ENCODE measurements around the gene KIF26A.

KIF26A gene

DNA sequence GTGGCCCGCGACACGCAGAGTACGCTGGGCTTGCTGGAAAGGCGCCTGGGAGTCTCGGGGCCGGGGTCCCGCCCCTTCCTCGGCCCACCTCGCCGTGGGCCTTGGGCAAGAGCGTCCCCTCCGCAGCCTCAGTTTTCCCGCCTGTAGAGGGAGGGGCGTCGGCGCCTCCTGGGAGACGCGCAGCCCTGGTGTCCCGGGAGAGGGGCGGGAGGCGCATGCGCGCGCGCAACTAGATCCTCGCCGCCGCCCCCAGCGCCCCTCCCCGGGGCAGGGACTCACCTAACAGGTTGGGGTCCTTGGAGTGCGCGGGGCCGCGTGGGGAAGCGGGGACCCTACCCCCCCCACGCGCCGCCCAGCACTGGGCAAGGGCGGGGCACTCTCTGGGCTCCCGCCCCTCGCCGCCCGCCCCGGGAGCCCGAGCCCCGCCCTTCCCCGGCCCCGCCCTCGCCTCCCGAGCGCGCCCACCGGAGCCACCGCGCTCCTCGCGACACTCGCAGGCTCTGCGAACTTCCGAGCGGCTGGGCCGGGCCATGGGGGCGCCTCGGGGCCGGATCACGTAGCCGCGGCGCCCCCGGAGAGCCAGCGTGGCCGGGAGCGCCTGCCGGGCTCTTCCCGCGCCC, at the start of gene KIF26A:
Gene KIF26A (plus strand): TSS at position 490 of the 620 bp plus-strand sequence. CDS start 136 bp downstream, outside the sequence.
- Histone ChIP-seq H3K9me2 (ENCODE audit: low read depth, low read length) (no peaks in the 10 kb centered on the region), H3K27me3 (ENCODE audit: insufficient read depth, low read length) (no peaks in the 10 kb centered on the region; the same call in 1 of the 2 replicates), H3F3A (ENCODE audit: insufficient read depth, low read length) (no peaks in the 10 kb centered on the region), H3K9me3 (ENCODE audit: low read length) (no peaks in the 10 kb centered on the region), H3K9ac (ENCODE audit: low read length) (no peak within 1 kb of the TSS), H3K27ac (ENCODE audit: low read depth, low read length, poor library complexity, severe bottlenecking) (no peak within 1 kb of the TSS), H3K4me1 (ENCODE audit: insufficient read depth, low read length, severe bottlenecking) (no peaks in the 10 kb centered on the region), H3K79me2 (ENCODE audit: insufficient read depth, low read length) (no peaks in the 10 kb centered on the region), H2AFZ (ENCODE audit: low read length) (no peak within 1 kb of the TSS), H3K4me2 (ENCODE audit: low read length) (no peak within 1 kb of the TSS), H3K4me3 (ENCODE audit: low read depth, low read length, poor library complexity, severe bottlenecking) (no peak within 1 kb of the TSS), H3K36me3 (ENCODE audit: insufficient read depth, low read length) (no peaks in the 10 kb centered on the region), H4K20me1 (ENCODE audit: insufficient read depth, low read length) (no peaks in the 10 kb centered on the region)
- TF ChIP-seq EZH2 (IDR thresholded peaks at IDR 0.05; ENCODE audit: borderline replicate concordance, low read length) (no peak), CTCF (IDR thresholded peaks at IDR 0.05; ENCODE audit: low read length) (no peak)

DNA sequence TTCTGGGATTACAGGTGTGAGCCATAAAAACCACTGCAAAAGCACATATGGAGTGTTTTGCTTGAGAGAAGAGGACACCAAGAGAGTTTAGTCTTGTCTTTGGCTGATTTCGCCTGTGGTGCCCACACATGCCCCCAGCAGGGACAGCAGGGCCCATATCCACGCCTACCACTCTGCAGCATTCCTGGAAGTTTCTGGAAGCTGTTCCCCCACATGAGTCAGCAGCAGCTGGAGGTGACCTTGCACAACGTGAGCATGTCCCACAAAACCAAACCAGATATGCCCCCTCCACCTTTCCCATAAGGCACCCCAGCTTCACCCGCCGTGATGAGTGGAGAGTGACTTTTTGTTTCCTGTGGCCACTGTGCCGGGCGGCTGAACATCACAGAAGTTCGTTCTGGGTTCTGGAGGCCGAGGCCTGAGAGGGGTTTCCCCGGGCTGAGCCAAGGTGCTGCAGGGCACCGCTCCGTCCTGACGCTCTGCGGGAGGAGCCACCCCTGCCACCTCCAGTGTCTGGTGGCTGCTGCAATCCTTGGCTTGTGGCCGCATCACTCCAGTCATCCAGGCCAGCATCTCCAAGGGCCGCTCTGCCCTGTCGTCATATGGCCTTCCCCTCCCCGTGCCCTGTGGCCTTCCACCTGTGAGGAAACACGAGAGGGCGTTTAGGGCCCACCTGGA, 48.2 kb upstream of the KIF26A start:
- Histone ChIP-seq H3K9me3 (ENCODE audit: low read length) (no peaks in the 10 kb centered on the region), H3K4me1 (ENCODE audit: insufficient read depth, low read length, severe bottlenecking) (no peaks in the 10 kb centered on the region), H3K79me2 (ENCODE audit: insufficient read depth, low read length) (no peaks in the 10 kb centered on the region), H3K9ac (ENCODE audit: low read length) (no peak overlapping the region), H3K27me3 (ENCODE audit: insufficient read depth, low read length) (no peaks in the 10 kb centered on the region), H2AFZ (ENCODE audit: low read length) (no peak overlapping the region), H3K9me2 (ENCODE audit: low read depth, low read length) (no peaks in the 10 kb centered on the region), H3K36me3 (ENCODE audit: insufficient read depth, low read length) (no peaks in the 10 kb centered on the region), H3K4me2 (ENCODE audit: low read length) (no peak overlapping the region), H4K20me1 (ENCODE audit: insufficient read depth, low read length) (no peaks in the 10 kb centered on the region), H3K27ac (ENCODE audit: low read depth, low read length, poor library complexity, severe bottlenecking) (no peak overlapping the region), H3K4me3 (ENCODE audit: low read depth, low read length, poor library complexity, severe bottlenecking) (no peak overlapping the region), H3F3A (ENCODE audit: insufficient read depth, low read length) (no peaks in the 10 kb centered on the region)
- TF ChIP-seq CTCF (IDR thresholded peaks at IDR 0.05; ENCODE audit: low read length): no peak
- TF ChIP-seq EZH2 (IDR thresholded peaks at IDR 0.05; ENCODE audit: borderline replicate concordance, low read length): no peak

- Histone ChIP-seq H3K4me2 (ENCODE audit: low read length) (no peak overlapping the region), H3F3A (ENCODE audit: insufficient read depth, low read length) (no peaks in the 10 kb centered on the region), H3K9me2 (ENCODE audit: low read depth, low read length) (no peaks in the 10 kb centered on the region), H2AFZ (ENCODE audit: low read length) (no peak overlapping the region), H3K4me3 (ENCODE audit: low read depth, low read length, poor library complexity, severe bottlenecking) (no peak overlapping the region), H3K27ac (ENCODE audit: low read depth, low read length, poor library complexity, severe bottlenecking) (no peak overlapping the region), H4K20me1 (ENCODE audit: insufficient read depth, low read length) (no peaks in the 10 kb centered on the region), H3K27me3 (ENCODE audit: insufficient read depth, low read length) (no peaks in the 10 kb centered on the region), H3K79me2 (ENCODE audit: insufficient read depth, low read length) (no peaks in the 10 kb centered on the region), H3K9me3 (ENCODE audit: low read length) (no peaks in the 10 kb centered on the region), H3K36me3 (ENCODE audit: insufficient read depth, low read length) (no peaks in the 10 kb centered on the region), H3K4me1 (ENCODE audit: insufficient read depth, low read length, severe bottlenecking) (no peaks in the 10 kb centered on the region), H3K9ac (ENCODE audit: low read length) (no peak overlapping the region)
- no peak for TF ChIP-seq EZH2 (IDR thresholded peaks at IDR 0.05; ENCODE audit: borderline replicate concordance, low read length)
- TF ChIP-seq CTCF (IDR thresholded peaks at IDR 0.05; ENCODE audit: low read length): no peak
Observed at GRCh38 chr14:104091061-104091926, 47.1 kb upstream of the KIF26A start.

Measured in OCI-LY1 (cell line).